ENCODE measurements around the gene PPP2R1B. TPM values are rescaled to one million over a fixed set of nuclear protein-coding genes. Genes with fewer than 3 reads are reported as not detected.

The PPP2R1B gene
- total and polyA plus RNA-seq, 2 experiments from 2014 or later = 13.2 to 14.4 TPM

DNA sequence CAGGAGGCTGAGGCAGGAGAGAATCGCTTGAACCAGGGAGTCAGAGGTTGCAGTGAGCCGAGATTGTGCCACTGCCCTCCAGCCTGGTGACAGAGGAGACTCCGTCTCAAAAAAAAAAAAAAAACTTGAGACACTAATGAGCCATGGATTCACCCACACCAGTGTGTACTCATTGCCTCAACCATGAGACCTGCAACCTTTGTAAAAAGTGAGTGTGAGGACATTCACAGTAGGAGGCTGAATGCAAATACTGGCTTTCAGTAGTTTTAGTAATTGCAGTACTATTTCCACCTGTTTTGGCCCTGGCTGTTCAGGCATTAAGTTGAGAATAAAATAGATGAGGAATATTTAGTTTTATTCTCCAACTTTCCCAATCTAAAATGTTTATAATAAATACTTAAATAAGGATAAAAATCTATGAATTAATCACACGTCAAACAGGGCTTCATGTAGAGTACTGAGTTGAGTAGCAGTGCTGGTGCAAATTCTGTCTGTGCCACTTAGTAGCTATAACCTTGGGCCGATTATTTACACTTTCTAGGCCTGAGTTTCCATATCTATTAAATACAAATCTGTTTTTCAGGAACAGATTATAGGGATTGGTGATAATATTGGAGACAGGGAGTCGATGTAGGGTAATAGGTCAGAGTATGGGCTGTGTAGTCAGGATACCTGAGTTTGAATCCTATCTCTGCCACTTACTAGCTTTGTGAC, 72.8 kb downstream of the PPP2R1B start:
- DNase-seq (ENCODE audit: low read depth in 1 of 2, low spot score in 1 of 2) = no peak
- Histone ChIP-seq H3K36me3 (no peaks in the 10 kb centered on the region), H3K27ac (peak overlapping the region; percentile 24), H3K4me1 (ENCODE audit: low read depth) (peaks cover 22% of the 10 kb centered on the region), H3K9me3 (ENCODE audit: low read depth) (no peaks in the 10 kb centered on the region), H3K27me3 (no peaks in the 10 kb centered on the region), H3K4me3 (no peak overlapping the region)
- no peak for TF ChIP-seq CTCF (IDR thresholded peaks at IDR 0.05; ENCODE audit: low read depth, low read length)

DNA sequence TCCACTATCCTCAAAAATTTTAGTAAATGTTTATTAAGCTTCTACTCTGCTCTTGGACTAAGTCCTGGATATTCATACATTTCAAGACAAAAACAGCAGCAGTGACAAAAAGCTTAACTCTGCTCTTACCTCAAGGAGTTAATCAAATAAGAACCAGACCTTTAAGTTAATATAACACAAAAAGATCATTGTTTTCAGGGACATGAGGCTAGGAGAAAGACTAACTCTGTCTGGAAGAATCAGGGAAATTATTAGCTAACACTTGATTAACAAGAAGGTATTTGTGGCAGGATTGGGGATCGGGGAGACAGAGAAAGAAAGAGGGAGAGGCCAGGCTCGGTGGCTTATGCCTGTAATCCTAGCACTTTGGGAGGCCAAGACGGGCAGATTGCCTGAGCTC, 74.4 kb downstream of the PPP2R1B start:
- Histone ChIP-seq H3K27me3 (no peaks in the 10 kb centered on the region), H3K27ac (no peak overlapping the region), H3K9me3 (ENCODE audit: low read depth) (no peaks in the 10 kb centered on the region), H3K4me1 (ENCODE audit: low read depth) (peaks cover 22% of the 10 kb centered on the region), H3K4me3 (no peak overlapping the region), H3K36me3 (no peaks in the 10 kb centered on the region)
- TF ChIP-seq CTCF (IDR thresholded peaks at IDR 0.05; ENCODE audit: low read depth, low read length) = no peak
- DNase-seq (ENCODE audit: low read depth in 1 of 2, low spot score in 1 of 2) = no peak

DNA sequence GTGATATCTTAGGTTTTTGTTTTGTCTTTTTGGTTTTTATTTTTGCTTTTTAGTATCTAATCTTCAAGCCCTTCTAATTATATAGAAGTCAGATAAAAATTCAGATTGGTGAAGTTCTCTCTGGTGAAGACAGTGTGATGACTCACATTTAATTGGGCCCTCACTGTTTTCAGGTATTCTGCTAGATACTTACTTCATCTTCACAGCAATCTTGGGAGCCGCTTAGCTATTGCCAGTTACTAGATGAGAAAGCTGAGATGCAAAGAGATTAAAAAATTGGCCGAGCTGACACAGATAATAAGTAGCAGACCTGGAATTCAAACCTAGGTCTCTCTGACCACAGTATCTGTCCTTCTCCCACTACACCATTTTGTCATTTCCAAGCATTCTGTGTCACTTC, 75.0 kb downstream of the PPP2R1B start:
- no peak overlapping the region for H3K4me3 ChIP-seq
- no peaks in the 10 kb centered on the region for H3K9me3 ChIP-seq (ENCODE audit: low read depth)
- TF ChIP-seq CTCF (IDR thresholded peaks at IDR 0.05; ENCODE audit: low read depth, low read length) = no peak
- no peak overlapping the region for H3K27ac ChIP-seq
- no peak for DNase-seq (ENCODE audit: low read depth in 1 of 2, low spot score in 1 of 2)
- no peaks in the 10 kb centered on the region for H3K36me3 ChIP-seq
- no peaks in the 10 kb centered on the region for H3K27me3 ChIP-seq
- peaks cover 22% of the 10 kb centered on the region for H3K4me1 ChIP-seq (ENCODE audit: low read depth)

DNA sequence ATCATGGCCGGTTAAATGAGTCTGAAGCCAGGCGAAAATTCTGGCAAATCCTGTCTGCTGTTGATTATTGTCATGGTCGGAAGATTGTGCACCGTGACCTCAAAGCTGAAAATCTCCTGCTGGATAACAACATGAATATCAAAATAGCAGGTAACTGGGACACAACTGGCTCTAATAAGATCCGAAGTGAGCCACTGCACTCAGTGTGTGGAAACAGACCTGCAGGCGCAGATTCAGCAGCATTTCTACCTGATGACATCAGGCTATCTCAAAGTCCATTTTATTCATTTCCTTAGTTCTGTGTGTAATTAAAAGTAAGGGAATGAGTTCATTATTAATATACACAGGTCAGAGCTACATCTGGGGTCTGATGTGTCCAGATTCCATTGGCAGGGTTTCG, 78.2 kb downstream of the PPP2R1B start:
- no peak for DNase-seq (ENCODE audit: low read depth in 1 of 2, low spot score in 1 of 2)
- Histone ChIP-seq H3K4me1 (ENCODE audit: low read depth) (no peaks in the 10 kb centered on the region), H3K27ac (no peak overlapping the region), H3K4me3 (no peak overlapping the region), H3K36me3 (no peaks in the 10 kb centered on the region), H3K9me3 (ENCODE audit: low read depth) (no peaks in the 10 kb centered on the region), H3K27me3 (no peaks in the 10 kb centered on the region)
- no peak for TF ChIP-seq CTCF (IDR thresholded peaks at IDR 0.05; ENCODE audit: low read depth, low read length)

GRCh38 chr11:111684251-111684650, 81.9 kb downstream of the PPP2R1B start:
- H3K36me3 ChIP-seq = no peaks in the 10 kb centered on the region
- H3K4me1 ChIP-seq (ENCODE audit: low read depth) = no peaks in the 10 kb centered on the region
- no peak for DNase-seq (ENCODE audit: low read depth in 1 of 2, low spot score in 1 of 2)
- H3K27me3 ChIP-seq = no peaks in the 10 kb centered on the region
- no peak overlapping the region for H3K4me3 ChIP-seq
- H3K9me3 ChIP-seq (ENCODE audit: low read depth) = no peaks in the 10 kb centered on the region
- no peak for TF ChIP-seq CTCF (IDR thresholded peaks at IDR 0.05; ENCODE audit: low read depth, low read length)
- no peak overlapping the region for H3K27ac ChIP-seq
